ENCODE data around the gene BCL2A1. TPM values are rescaled to one million over a fixed set of nuclear protein-coding genes. Genes with fewer than 3 reads are reported as not detected.

Gene BCL2A1
- total and polyA plus RNA-seq, 2 donors (not counting 1 experiment from before 2014, with no cell fraction given): 0.31 to 8.9 TPM

GRCh38 chr15:80010131-80010673, 39.2 kb upstream of the BCL2A1 start:
- peak overlapping the region; percentile 37 for H3K27ac ChIP-seq (ENCODE audit: insufficient read depth, low read length)
- peak overlapping the region; percentile 28 for H3K4me2 ChIP-seq (ENCODE audit: extremely low read depth, insufficient read depth, low read length)
- H3K9me3 ChIP-seq (ENCODE audit: control insufficient read depth, insufficient read depth, low read depth, low read length): no peaks in the 10 kb centered on the region
- H2AFZ ChIP-seq (ENCODE audit: low read length): no peak overlapping the region
- H3K27me3 ChIP-seq (ENCODE audit: control insufficient read depth, insufficient read depth, low read length): no peaks in the 10 kb centered on the region
- H3K4me1 ChIP-seq (ENCODE audit: control insufficient read depth, extremely low read depth, insufficient read depth, low read length): peaks cover 7% of the 10 kb centered on the region
- TF ChIP-seq EZH2 (IDR thresholded peaks at IDR 0.05; ENCODE audit: low read length, missing control alignments) (no peak), CTCF (conservative IDR thresholded peaks at IDR 0.05 in 1 of 2, IDR thresholded peaks at IDR 0.05 in 1 of 2; ENCODE audit: low read depth in 1 of 2, low read length in 2 of 2) (no peak)
- no peaks in the 10 kb centered on the region for H3K79me2 ChIP-seq (ENCODE audit: control insufficient read depth, insufficient read depth, low read length)
- H3K9ac ChIP-seq (ENCODE audit: insufficient read depth, low read length): no peak overlapping the region
- H3K4me3 ChIP-seq (replicated peaks in 1 of 4; ENCODE audit: control extremely low read depth in 1 of 4, insufficient read depth in 1 of 4, low read depth in 3 of 4, low read length in 4 of 4): no peak overlapping the region
- H3K36me3 ChIP-seq (ENCODE audit: control insufficient read depth, insufficient read depth, low read length): no peaks in the 10 kb centered on the region
- DNase-seq (ENCODE audit: low read depth in 2 of 2): peak; percentile 24 to 46
- H4K20me1 ChIP-seq (ENCODE audit: control insufficient read depth, extremely low read depth, insufficient read depth, low read length): no peaks in the 10 kb centered on the region

DNA sequence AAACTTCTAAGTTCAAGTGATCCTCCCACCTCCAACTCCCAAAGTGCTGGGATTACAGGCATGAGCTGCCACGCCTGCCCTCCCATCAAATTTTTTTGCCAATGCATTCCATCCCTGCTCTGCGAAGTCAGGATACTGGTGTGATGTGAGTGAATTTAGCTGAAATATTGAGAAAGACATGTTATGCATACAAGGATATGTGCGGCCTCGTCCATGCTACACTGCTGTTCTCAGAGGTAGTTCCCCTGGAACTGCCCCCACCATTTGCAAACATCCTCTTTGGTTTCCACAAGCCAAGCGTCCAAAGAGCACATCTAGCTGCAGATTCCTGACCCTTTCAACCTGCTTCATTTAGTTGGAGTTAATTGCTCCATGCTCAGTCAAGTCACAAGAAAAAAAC, 36.5 kb upstream of the BCL2A1 start:
- Histone ChIP-seq H3K79me2 (ENCODE audit: control insufficient read depth, insufficient read depth, low read length) (no peaks in the 10 kb centered on the region), H3K4me1 (ENCODE audit: control insufficient read depth, extremely low read depth, insufficient read depth, low read length) (peaks cover 7% of the 10 kb centered on the region), H3K9ac (ENCODE audit: insufficient read depth, low read length) (no peak overlapping the region), H3K9me3 (ENCODE audit: control insufficient read depth, insufficient read depth, low read depth, low read length) (no peaks in the 10 kb centered on the region), H3K4me3 (replicated peaks in 1 of 4; ENCODE audit: control extremely low read depth in 1 of 4, insufficient read depth in 1 of 4, low read depth in 3 of 4, low read length in 4 of 4) (no peak overlapping the region), H3K4me2 (ENCODE audit: extremely low read depth, insufficient read depth, low read length) (no peak overlapping the region), H3K27ac (ENCODE audit: insufficient read depth, low read length) (no peak overlapping the region), H2AFZ (ENCODE audit: low read length) (no peak overlapping the region), H4K20me1 (ENCODE audit: control insufficient read depth, extremely low read depth, insufficient read depth, low read length) (no peaks in the 10 kb centered on the region), H3K27me3 (ENCODE audit: control insufficient read depth, insufficient read depth, low read length) (no peaks in the 10 kb centered on the region), H3K36me3 (ENCODE audit: control insufficient read depth, insufficient read depth, low read length) (no peaks in the 10 kb centered on the region)
- no peak for DNase-seq (ENCODE audit: low read depth in 2 of 2)
- no peak for TF ChIP-seq EZH2 (IDR thresholded peaks at IDR 0.05; ENCODE audit: low read length, missing control alignments)
- no peak for TF ChIP-seq CTCF (conservative IDR thresholded peaks at IDR 0.05 in 1 of 2, IDR thresholded peaks at IDR 0.05 in 1 of 2; ENCODE audit: low read depth in 1 of 2, low read length in 2 of 2)

GRCh38 chr15:80006946-80007345, 36.0 kb upstream of the BCL2A1 start:
- TF ChIP-seq CTCF (conservative IDR thresholded peaks at IDR 0.05 in 1 of 2, IDR thresholded peaks at IDR 0.05 in 1 of 2; ENCODE audit: low read depth in 1 of 2, low read length in 2 of 2): no peak
- TF ChIP-seq EZH2 (IDR thresholded peaks at IDR 0.05; ENCODE audit: low read length, missing control alignments): no peak
- H3K27ac ChIP-seq (ENCODE audit: insufficient read depth, low read length): no peak overlapping the region
- DNase-seq (ENCODE audit: low read depth in 2 of 2): no peak
- H3K4me3 ChIP-seq (replicated peaks in 1 of 4; ENCODE audit: control extremely low read depth in 1 of 4, insufficient read depth in 1 of 4, low read depth in 3 of 4, low read length in 4 of 4): no peak overlapping the region
- no peaks in the 10 kb centered on the region for H3K79me2 ChIP-seq (ENCODE audit: control insufficient read depth, insufficient read depth, low read length)
- no peaks in the 10 kb centered on the region for H3K9me3 ChIP-seq (ENCODE audit: control insufficient read depth, insufficient read depth, low read depth, low read length)
- no peak overlapping the region for H3K9ac ChIP-seq (ENCODE audit: insufficient read depth, low read length)
- no peaks in the 10 kb centered on the region for H4K20me1 ChIP-seq (ENCODE audit: control insufficient read depth, extremely low read depth, insufficient read depth, low read length)
- no peak overlapping the region for H3K4me2 ChIP-seq (ENCODE audit: extremely low read depth, insufficient read depth, low read length)
- H2AFZ ChIP-seq (ENCODE audit: low read length): no peak overlapping the region
- no peaks in the 10 kb centered on the region for H3K27me3 ChIP-seq (ENCODE audit: control insufficient read depth, insufficient read depth, low read length)
- no peaks in the 10 kb centered on the region for H3K36me3 ChIP-seq (ENCODE audit: control insufficient read depth, insufficient read depth, low read length)
- peaks cover 7% of the 10 kb centered on the region for H3K4me1 ChIP-seq (ENCODE audit: control insufficient read depth, extremely low read depth, insufficient read depth, low read length)

Data from fibroblast of lung (primary cell).